ENCODE measurements around the gene CAMK4. TPM values are rescaled to one million over a fixed set of nuclear protein-coding genes. Genes with fewer than 3 reads are reported as not detected.

The CAMK4 gene
- total RNA-seq, 4 donors from 2014 or later = 0.16 to 5.0 (median 4.4) TPM

DNA sequence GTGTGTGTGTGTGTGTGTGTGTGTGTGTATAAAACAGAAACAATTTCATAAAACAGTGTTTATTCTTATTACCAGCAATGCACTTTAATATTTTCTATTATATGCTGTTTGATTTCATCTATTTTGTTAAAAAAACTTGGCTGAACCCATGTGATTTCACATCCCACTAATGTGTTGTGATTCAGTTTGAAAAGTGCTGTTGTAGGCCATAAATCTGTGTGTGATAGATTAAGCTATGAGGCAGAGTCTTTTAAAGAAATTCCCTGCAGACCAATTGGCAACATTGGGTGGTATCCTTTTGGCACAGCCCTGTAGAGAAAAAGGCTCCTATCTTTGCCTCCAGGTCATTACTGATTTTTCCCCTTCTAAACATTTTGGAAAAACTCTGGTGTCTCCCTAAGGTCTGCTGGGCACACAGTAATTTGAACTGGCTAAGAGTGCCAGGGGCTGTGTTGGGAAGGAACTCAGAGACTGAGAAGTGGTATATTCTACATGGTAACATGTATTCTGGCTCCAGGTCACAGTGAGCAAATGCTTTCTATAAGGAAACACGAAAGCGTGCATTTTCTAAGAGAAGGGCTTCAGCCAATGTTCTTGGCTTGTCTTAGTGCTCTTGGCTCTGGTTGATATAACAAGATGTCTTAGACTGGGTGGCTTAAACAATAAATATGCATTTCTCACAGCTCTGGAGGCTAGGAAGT lies 4.5 kb downstream of the CAMK4 start:
- ATAC-seq = no peak
- H3K4me3 ChIP-seq = no peak overlapping the region
- H3K27me3 ChIP-seq = peaks cover 18% of the 10 kb centered on the region
- H3K36me3 ChIP-seq = no peaks in the 10 kb centered on the region
- H3K4me1 ChIP-seq = peaks cover 0 to 17% (median 0%) of the 10 kb centered on the region in 3 donors
- WGBS, 2 donors (ENCODE audit: low coverage in 1 of 2) = 68 to 86% methylated on average over 2 of the region's 2 CpGs
- H3K9me3 ChIP-seq = no peaks in the 10 kb centered on the region
- H3K27ac ChIP-seq = no peak overlapping the region
- TF ChIP-seq POLR2AphosphoS5 (IDR thresholded peaks at IDR 0.05) (no peak), POLR2A (IDR thresholded peaks at IDR 0.05) (no peak), EP300 (IDR thresholded peaks at IDR 0.05) (no peak)
- TF ChIP-seq, protein P1, sequence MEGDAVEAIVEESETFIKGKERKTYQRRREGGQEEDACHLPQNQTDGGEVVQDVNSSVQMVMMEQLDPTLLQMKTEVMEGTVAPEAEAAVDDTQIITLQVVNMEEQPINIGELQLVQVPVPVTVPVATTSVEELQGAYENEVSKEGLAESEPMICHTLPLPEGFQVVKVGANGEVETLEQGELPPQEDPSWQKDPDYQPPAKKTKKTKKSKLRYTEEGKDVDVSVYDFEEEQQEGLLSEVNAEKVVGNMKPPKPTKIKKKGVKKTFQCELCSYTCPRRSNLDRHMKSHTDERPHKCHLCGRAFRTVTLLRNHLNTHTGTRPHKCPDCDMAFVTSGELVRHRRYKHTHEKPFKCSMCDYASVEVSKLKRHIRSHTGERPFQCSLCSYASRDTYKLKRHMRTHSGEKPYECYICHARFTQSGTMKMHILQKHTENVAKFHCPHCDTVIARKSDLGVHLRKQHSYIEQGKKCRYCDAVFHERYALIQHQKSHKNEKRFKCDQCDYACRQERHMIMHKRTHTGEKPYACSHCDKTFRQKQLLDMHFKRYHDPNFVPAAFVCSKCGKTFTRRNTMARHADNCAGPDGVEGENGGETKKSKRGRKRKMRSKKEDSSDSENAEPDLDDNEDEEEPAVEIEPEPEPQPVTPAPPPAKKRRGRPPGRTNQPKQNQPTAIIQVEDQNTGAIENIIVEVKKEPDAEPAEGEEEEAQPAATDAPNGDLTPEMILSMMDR (IDR thresholded peaks at IDR 0.05) = no peak

DNA sequence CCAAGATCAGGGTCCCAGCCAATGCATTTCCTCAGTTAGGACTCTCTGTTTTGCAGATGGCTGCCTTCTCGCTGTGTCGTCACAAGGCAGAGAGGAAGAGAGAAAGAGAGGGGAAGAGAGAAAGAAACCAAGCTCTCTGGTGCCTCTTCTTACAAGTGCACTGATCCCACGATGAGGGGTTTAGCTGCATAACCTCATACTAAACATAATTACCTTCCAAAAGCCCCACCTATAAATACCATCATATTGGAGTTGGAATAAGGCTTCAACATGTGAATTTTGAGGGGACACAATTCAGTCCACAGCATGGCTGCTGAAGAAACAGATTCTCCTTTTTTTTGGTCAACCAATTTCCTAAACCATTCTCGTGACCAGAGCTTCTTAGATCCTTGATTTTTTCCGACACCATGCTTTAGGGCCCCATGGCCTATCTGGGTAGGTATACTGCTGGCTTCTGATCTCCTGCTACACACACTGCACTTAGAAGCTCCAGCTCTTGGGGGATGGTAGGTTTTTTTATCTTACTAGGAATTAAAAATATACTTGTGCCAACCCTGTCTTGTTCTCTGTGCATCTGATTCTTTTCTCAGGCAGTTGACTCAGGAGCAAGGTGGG lies 5.1 kb downstream of the CAMK4 start:
- no peaks in the 10 kb centered on the region for H3K9me3 ChIP-seq
- peaks cover 0 to 12% (median 0%) of the 10 kb centered on the region in 3 donors for H3K4me1 ChIP-seq
- no peak overlapping the region for H3K27ac ChIP-seq
- ATAC-seq = no peak
- H3K27me3 ChIP-seq = peaks cover 18% of the 10 kb centered on the region
- no peak overlapping the region for H3K4me3 ChIP-seq
- H3K36me3 ChIP-seq = no peaks in the 10 kb centered on the region
- no peak for TF ChIP-seq POLR2AphosphoS5 (IDR thresholded peaks at IDR 0.05)
- 93 to 100% methylated on average over 2 of the region's 5 CpGs for WGBS, 2 donors (ENCODE audit: low coverage in 1 of 2)

DNA sequence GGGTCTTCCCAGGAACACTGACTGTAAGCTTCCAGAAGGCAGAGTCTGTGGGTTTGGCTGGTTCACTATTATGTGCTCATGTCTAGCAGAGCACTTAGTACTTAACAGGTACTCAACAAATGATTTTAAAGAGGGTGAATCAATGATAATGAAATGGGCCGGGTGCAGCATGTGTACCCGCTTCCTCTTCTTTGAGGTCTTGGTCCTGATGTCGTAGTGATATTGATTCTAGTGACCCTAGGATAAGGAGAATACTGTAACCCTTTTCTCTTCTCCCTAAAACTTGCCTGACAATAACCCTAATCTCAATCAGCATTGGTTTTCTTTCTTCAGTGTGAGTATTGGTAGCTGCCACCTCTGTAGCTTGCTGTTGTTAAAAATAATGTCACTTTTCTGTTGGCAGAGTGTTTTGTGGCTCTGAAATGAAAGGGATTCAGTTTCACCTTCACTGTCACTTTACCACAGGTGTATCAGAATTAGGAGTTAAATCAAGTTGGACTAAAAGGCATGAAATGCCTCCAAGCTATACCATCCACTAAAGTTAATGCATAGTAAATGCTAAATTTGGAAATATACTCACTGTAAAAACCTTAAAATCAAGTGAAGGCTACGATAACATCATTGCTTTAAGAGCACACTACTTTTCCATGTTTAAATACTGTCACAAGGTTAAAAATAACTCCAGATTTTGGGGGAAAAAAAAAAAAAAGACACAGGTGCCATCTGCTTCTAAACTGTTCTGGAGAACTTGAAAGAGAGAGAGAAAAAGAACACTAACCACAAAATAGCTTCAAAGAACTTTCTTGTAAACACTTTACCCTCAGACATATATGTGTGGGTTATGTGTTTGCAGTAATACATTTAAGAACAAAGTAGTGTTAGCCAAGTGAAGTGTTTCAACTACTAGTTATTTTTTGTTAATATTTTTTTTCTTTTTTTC lies 6.0 kb downstream of the CAMK4 start:
- TF ChIP-seq POLR2A (IDR thresholded peaks at IDR 0.05) (no peak), EP300 (IDR thresholded peaks at IDR 0.05) (no peak), POLR2AphosphoS5 (IDR thresholded peaks at IDR 0.05) (no peak)
- TF ChIP-seq, protein P1 (IDR thresholded peaks at IDR 0.05) = no peak
- Histone ChIP-seq H3K27ac (no peak overlapping the region), H3K4me3 (no peak overlapping the region), H3K4me1 (peaks cover 0 to 4% (median 0%) of the 10 kb centered on the region in 3 donors), H3K27me3 (peaks cover 18% of the 10 kb centered on the region), H3K9me3 (no peaks in the 10 kb centered on the region), H3K36me3 (no peaks in the 10 kb centered on the region)
- WGBS, 2 donors (ENCODE audit: low coverage in 1 of 2) = 75 to 87% methylated on average over 4 of the region's 4 CpGs
- no peak for ATAC-seq

DNA sequence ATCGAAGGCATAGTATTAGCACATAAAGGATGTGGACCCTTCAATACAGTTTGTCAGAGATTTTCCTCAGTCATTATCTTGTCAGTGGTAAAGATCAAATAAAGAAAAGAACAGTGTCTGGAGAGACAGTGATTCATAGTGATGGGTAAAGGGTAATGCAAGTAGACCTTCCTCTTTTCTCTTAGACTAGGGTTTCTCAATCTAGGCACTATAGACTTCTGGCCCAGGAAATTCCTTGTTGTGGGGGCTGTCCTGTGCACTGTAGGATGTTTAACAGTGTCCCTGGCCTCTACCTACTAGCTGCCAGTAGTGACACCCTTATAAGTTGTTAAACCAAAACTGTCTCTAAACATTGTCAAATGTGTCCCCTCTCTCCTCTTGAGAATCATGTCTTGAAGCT lies 6.9 kb downstream of the CAMK4 start:
- peaks cover 18% of the 10 kb centered on the region for H3K27me3 ChIP-seq
- ATAC-seq = no peak
- no peaks in the 10 kb centered on the region for H3K9me3 ChIP-seq
- H3K4me1 ChIP-seq = no peaks in the 10 kb centered on the region
- 80 to 95% methylated on average over 1 of the region's 1 CpG for WGBS, 2 donors (ENCODE audit: low coverage in 1 of 2)
- no peak overlapping the region for H3K4me3 ChIP-seq
- H3K27ac ChIP-seq = no peak overlapping the region
- no peaks in the 10 kb centered on the region for H3K36me3 ChIP-seq
- TF ChIP-seq POLR2AphosphoS5 (IDR thresholded peaks at IDR 0.05) (no peak), POLR2A (IDR thresholded peaks at IDR 0.05) (no peak), EP300 (IDR thresholded peaks at IDR 0.05) (no peak)
- TF ChIP-seq, protein P1 (IDR thresholded peaks at IDR 0.05) = no peak

DNA sequence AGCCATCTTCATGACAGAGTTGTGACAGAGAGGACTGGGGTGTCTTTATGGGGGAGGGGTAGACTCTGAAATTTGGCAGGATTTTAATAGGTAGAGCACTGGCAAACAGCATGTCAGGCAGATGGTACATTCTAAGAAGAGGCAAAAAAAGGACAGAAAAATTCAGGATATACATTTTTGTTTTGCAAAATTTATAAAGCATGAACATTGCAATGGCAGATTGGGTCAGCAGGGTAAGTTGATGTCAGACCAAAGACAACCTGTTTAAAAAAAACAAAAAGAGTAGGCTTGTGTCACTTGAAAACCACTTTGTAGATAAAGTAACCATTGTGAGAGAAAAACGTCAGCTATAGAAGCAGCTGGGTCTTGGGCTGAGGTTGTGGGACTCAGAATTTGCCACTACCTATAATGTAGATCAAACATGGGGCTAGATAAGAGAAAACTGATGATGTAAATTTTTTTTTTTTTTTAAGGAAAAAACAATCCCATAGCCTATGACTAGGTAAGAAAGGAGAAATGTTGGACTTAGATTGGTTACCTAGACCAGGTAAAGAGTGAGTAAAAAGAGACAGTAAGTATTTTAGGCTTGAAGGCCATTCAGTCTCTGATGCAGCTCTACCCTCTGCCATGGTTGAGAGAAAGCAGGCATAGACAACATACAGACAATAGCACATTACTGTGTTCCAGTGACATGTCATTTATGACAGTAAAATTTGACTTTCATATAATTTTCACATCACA lies 8.3 kb downstream of the CAMK4 start:
- WGBS, 2 donors (ENCODE audit: low coverage in 1 of 2) = 63 to 78% methylated on average over 1 of the region's 1 CpG
- H3K4me1 ChIP-seq = no peaks in the 10 kb centered on the region
- H3K27ac ChIP-seq = no peak overlapping the region
- H3K27me3 ChIP-seq = peaks cover 8% of the 10 kb centered on the region
- no peaks in the 10 kb centered on the region for H3K9me3 ChIP-seq
- H3K4me3 ChIP-seq = no peak overlapping the region
- TF ChIP-seq EP300 (IDR thresholded peaks at IDR 0.05) = no peak
- TF ChIP-seq POLR2A (IDR thresholded peaks at IDR 0.05) = no peak
- no peak for TF ChIP-seq POLR2AphosphoS5 (IDR thresholded peaks at IDR 0.05)
- TF ChIP-seq, protein P1 (IDR thresholded peaks at IDR 0.05) = no peak
- no peak for ATAC-seq
- H3K36me3 ChIP-seq = no peaks in the 10 kb centered on the region

Measured in gastroesophageal sphincter (tissue), 4 donors.